ENCODE results near the gene PAQR9. TPM values are rescaled to one million over a fixed set of nuclear protein-coding genes. Genes with fewer than 3 reads are reported as not detected.
A peak's percentile ranks its signal among the peaks of the same experiment; 100 is the strongest.

Gene PAQR9
- total RNA-seq, 1 experiment from 2014 or later: 0.03 TPM

GRCh38 chr3:142987707-142988106 is 24.2 kb upstream of the PAQR9 start:
- no peak for DNase-seq (ENCODE audit: low read depth)
- in situ Hi-C loops (cut with HindIII; ENCODE audit: low pct_unique_long_range_greater_than_20kb, low sequenced_read_pairs): no loop called here

GRCh38 chr3:142987080-142987700 is 23.7 kb upstream of the PAQR9 start:
- in situ Hi-C loops (cut with HindIII; ENCODE audit: low pct_unique_long_range_greater_than_20kb, low sequenced_read_pairs): no loop called here
- peak; percentile 37 for DNase-seq (ENCODE audit: low read depth)

GRCh38 chr3:142984255-142984654 is 20.8 kb upstream of the PAQR9 start:
- in situ Hi-C loops (cut with HindIII; ENCODE audit: low pct_unique_long_range_greater_than_20kb, low sequenced_read_pairs): no loop called here
- DNase-seq (ENCODE audit: low read depth): no peak

- DNase-seq (ENCODE audit: low read depth): no peak
- in situ Hi-C loops (cut with HindIII; ENCODE audit: low pct_unique_long_range_greater_than_20kb, low sequenced_read_pairs): no loop called here
Observed at GRCh38 chr3:142983318-142983717, 19.8 kb upstream of the PAQR9 start.

GRCh38 chr3:142982038-142982773 is 18.7 kb upstream of the PAQR9 start:
- DNase-seq (ENCODE audit: low read depth): no peak
- in situ Hi-C loops (cut with HindIII; ENCODE audit: low pct_unique_long_range_greater_than_20kb, low sequenced_read_pairs): no loop called here

- in situ Hi-C loops (cut with HindIII; ENCODE audit: low pct_unique_long_range_greater_than_20kb, low sequenced_read_pairs): no loop called here
- DNase-seq (ENCODE audit: low read depth): no peak
Observed at GRCh38 chr3:142981108-142981507, 17.6 kb upstream of the PAQR9 start.

GRCh38 chr3:142977399-142977728 is 13.9 kb upstream of the PAQR9 start:
- in situ Hi-C loops (cut with HindIII; ENCODE audit: low pct_unique_long_range_greater_than_20kb, low sequenced_read_pairs): no loop called here
- DNase-seq (ENCODE audit: low read depth): peak; percentile 61

- in situ Hi-C loops (cut with HindIII; ENCODE audit: low pct_unique_long_range_greater_than_20kb, low sequenced_read_pairs): no loop called here
- peak; percentile 91 for DNase-seq (ENCODE audit: low read depth)
Observed at GRCh38 chr3:142976621-142977398, 13.3 kb upstream of the PAQR9 start.

- DNase-seq (ENCODE audit: low read depth): no peak
- in situ Hi-C loops (cut with HindIII; ENCODE audit: low pct_unique_long_range_greater_than_20kb, low sequenced_read_pairs): no loop called here
Observed at GRCh38 chr3:142975316-142975995, 12.0 kb upstream of the PAQR9 start.

- in situ Hi-C loops (cut with HindIII; ENCODE audit: low pct_unique_long_range_greater_than_20kb, low sequenced_read_pairs): no loop called here
- no peak for DNase-seq (ENCODE audit: low read depth)
Observed at GRCh38 chr3:142973217-142974009, 9.9 kb upstream of the PAQR9 start.

GRCh38 chr3:142972092-142972753 is 8.7 kb upstream of the PAQR9 start:
- DNase-seq (ENCODE audit: low read depth): no peak
- in situ Hi-C loops (cut with HindIII; ENCODE audit: low pct_unique_long_range_greater_than_20kb, low sequenced_read_pairs): no loop called here

- in situ Hi-C loops (cut with HindIII; ENCODE audit: low pct_unique_long_range_greater_than_20kb, low sequenced_read_pairs): no loop called here
Observed at GRCh38 chr3:142971431-142971830, 8.0 kb upstream of the PAQR9 start.

GRCh38 chr3:142968319-142969025 is 5.0 kb upstream of the PAQR9 start:
- in situ Hi-C loops (cut with HindIII; ENCODE audit: low pct_unique_long_range_greater_than_20kb, low sequenced_read_pairs): no loop called here
- DNase-seq (ENCODE audit: low read depth): no peak

More at GRCh38 chr3:142971431-142971830, 8.0 kb upstream of the PAQR9 start:
- DNase-seq (ENCODE audit: low read depth): no peak

- in situ Hi-C loops (cut with HindIII; ENCODE audit: low pct_unique_long_range_greater_than_20kb, low sequenced_read_pairs): no loop called here
- no peak for DNase-seq (ENCODE audit: low read depth)
Observed at GRCh38 chr3:142966808-142967207, 3.3 kb upstream of the PAQR9 start.

GRCh38 chr3:142965581-142965980 is 2.1 kb upstream of the PAQR9 start:
- DNase-seq (ENCODE audit: low read depth): no peak
- in situ Hi-C loops (cut with HindIII; ENCODE audit: low pct_unique_long_range_greater_than_20kb, low sequenced_read_pairs): no loop called here

- in situ Hi-C loops (cut with HindIII; ENCODE audit: low pct_unique_long_range_greater_than_20kb, low sequenced_read_pairs): no loop called here
- DNase-seq (ENCODE audit: low read depth): no peak
Observed at GRCh38 chr3:142963234-142963515, 299 bp downstream of the PAQR9 start.

GRCh38 chr3:142962520-142963233 is 797 bp downstream of the PAQR9 start:
- in situ Hi-C loops (cut with HindIII; ENCODE audit: low pct_unique_long_range_greater_than_20kb, low sequenced_read_pairs): no loop called here
- DNase-seq (ENCODE audit: low read depth): no peak
